Tibial artery (tissue), 4 donors: ENCODE results near the gene DCAF15.

ENCODE experiments used
- DNase-seq, 2 donors: peaks; one replicate each; pipeline ENCODE4 v3.0.0-alpha.2; 2019
- H3K27ac ChIP-seq, 2 donors: fragments of 200-600 bp; sonication (generic) in 1 of 2; 1 replicate in 1 of 2; 2 replicates in 1 of 2; pipeline ENCODE4 v1.5.1; 2018 to 2019; ENCODE audit warnings: mild to moderate bottlenecking in 1 of 2
- H3K27me3 ChIP-seq, 2 donors: fragments of 200-600 bp; sonication (generic) in 1 of 2; one replicate each; pipeline versions ENCODE4 v1.5.1 to v1.6.0; 2016 to 2019
- H3K36me3 ChIP-seq, 3 donors: fragments of 200-600 bp; sonication (generic) in 2 of 3; one replicate each; pipeline ENCODE4 v1.5.1; 2016 to 2019; ENCODE audit warnings: mild to moderate bottlenecking in 2 of 3
- H3K4me1 ChIP-seq, 4 donors: fragments of 200-600 bp; sonication (generic) in 2 of 4; 1 replicate in 3 of 4; 2 replicates in 1 of 4; pipeline ENCODE4 v1.5.1; 2016 to 2019
- H3K4me3 ChIP-seq, 2 donors: fragments of 200-600 bp; sonication (generic) in 1 of 2; 1 replicate in 1 of 2; 2 replicates in 1 of 2; pipeline ENCODE4 v1.5.1; 2018 to 2019; ENCODE audit warnings: mild to moderate bottlenecking in 2 of 2
- H3K9me3 ChIP-seq, 3 donors: fragments of 200-600 bp; sonication (generic) in 1 of 3; one replicate each; pipeline ENCODE4 v1.5.1; 2016 to 2019
- intact Hi-C: fragments of 100-400 bp; cut with DNase I; formaldehyde crosslinking; loops from one replicate; pipeline ENCODE4 v1.15.0; 2023; ENCODE audit warnings: low total_unique reads
- TF ChIP-seq, protein P1 (sequence below), 2 experiments: fragments of 200-600 bp in 1 of 2; fragments of 450-650 bp in 1 of 2; IDR thresholded peaks; one replicate each; pipeline ENCODE4 v1.5.1; 2017 to 2019; ENCODE audit warnings: antibody characterized with exemption in 2 of 2, mild to moderate bottlenecking in 1 of 2, moderate library complexity in 1 of 2

DCAF15 gene, protein sequence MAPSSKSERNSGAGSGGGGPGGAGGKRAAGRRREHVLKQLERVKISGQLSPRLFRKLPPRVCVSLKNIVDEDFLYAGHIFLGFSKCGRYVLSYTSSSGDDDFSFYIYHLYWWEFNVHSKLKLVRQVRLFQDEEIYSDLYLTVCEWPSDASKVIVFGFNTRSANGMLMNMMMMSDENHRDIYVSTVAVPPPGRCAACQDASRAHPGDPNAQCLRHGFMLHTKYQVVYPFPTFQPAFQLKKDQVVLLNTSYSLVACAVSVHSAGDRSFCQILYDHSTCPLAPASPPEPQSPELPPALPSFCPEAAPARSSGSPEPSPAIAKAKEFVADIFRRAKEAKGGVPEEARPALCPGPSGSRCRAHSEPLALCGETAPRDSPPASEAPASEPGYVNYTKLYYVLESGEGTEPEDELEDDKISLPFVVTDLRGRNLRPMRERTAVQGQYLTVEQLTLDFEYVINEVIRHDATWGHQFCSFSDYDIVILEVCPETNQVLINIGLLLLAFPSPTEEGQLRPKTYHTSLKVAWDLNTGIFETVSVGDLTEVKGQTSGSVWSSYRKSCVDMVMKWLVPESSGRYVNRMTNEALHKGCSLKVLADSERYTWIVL

DNA sequence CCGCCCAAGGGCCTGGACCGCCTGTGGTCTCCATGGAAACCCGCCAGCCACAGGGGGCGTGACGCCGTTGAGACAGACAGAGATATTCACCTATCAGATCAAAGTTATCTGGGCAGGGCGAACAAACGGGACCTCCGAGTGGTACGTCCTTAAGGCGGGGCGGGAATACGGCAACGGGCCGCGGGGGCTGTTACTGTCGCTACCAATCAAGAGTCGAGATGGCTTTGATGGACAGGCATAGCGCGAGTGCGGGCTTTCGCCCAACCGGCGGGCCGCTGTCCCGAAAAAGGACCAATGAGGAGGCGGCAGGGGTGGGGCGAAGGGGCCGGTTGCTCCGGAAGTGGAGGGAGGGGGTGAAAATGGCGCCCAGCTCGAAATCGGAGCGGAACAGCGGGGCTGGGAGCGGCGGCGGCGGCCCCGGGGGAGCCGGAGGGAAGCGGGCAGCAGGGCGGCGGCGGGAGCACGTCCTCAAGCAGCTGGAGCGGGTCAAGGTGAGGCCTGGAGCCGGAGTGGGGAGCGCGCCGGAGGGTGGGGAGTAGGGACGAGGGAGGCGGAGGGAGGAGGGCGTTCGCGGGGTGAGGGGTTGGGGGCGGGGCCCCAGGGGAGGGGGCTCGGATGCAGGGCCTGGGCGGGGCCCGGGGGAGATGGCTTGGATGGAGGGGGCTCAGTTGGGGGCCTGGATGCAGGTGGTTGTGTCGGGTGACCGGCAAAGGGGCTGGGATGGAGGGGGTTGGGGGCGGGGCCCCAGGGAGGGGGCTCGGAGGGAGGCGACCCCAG, at the start of gene DCAF15:
Gene DCAF15, plus strand, starts transcription at position 356 of the 777 bp plus-strand sequence. Its CDS starts 4 bp downstream, at position 360.
- Histone ChIP-seq H3K27me3 (no peaks in the 10 kb centered on the region), H3K9me3 (no peaks in the 10 kb centered on the region), H3K4me3 (peak within 1 kb of the TSS; percentile 86 to 96), H3K4me1 (peaks cover 0 to 16% (median 12%) of the 10 kb centered on the region in 4 donors), H3K36me3 (peaks cover 18 to 34% (median 18%) of the 10 kb centered on the region in 3 donors), H3K27ac (peak within 1 kb of the TSS; percentile 81 to 87)
- TF ChIP-seq, protein P1, sequence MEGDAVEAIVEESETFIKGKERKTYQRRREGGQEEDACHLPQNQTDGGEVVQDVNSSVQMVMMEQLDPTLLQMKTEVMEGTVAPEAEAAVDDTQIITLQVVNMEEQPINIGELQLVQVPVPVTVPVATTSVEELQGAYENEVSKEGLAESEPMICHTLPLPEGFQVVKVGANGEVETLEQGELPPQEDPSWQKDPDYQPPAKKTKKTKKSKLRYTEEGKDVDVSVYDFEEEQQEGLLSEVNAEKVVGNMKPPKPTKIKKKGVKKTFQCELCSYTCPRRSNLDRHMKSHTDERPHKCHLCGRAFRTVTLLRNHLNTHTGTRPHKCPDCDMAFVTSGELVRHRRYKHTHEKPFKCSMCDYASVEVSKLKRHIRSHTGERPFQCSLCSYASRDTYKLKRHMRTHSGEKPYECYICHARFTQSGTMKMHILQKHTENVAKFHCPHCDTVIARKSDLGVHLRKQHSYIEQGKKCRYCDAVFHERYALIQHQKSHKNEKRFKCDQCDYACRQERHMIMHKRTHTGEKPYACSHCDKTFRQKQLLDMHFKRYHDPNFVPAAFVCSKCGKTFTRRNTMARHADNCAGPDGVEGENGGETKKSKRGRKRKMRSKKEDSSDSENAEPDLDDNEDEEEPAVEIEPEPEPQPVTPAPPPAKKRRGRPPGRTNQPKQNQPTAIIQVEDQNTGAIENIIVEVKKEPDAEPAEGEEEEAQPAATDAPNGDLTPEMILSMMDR (IDR thresholded peaks at IDR 0.05): no peak
- DNase-seq: peak; percentile 99 to 100
- intact Hi-C loops: no loop called here

DNA sequence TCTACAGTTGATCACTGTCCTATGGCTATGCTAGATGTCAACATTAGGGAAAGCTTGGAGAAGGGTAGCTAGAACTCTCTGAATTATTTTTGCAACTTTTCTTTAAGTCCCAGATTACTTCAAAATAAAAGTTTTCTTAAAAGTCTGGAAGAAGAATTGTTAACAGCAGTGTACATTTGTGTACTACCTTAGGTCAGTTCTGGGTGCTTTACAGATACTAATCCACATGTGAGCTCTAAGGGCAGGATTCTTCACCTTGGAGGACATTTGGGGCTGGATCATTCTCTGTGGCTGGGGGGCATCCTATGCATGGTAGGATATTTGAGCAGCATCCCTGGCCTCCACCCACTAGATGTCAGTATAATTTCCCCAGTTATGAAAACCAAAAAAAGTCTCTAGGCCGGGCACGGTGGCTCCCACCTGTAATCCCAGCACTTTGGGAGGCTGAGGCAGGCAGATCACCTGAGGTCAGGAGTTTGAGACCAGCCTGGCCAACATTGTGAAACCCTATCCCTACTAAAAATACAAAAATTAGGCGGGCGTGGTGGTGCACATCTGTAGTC, 49.2 kb upstream of the DCAF15 start:
- H3K27me3 ChIP-seq: no peaks in the 10 kb centered on the region
- TF ChIP-seq, protein P1 (IDR thresholded peaks at IDR 0.05): no peak
- H3K4me3 ChIP-seq: no peak overlapping the region
- no peaks in the 10 kb centered on the region for H3K36me3 ChIP-seq
- H3K27ac ChIP-seq: no peak overlapping the region
- intact Hi-C loops: no loop called here
- H3K9me3 ChIP-seq: no peaks in the 10 kb centered on the region
- peaks cover 0 to 18% (median 16%) of the 10 kb centered on the region in 4 donors for H3K4me1 ChIP-seq
- DNase-seq: no peak

DNA sequence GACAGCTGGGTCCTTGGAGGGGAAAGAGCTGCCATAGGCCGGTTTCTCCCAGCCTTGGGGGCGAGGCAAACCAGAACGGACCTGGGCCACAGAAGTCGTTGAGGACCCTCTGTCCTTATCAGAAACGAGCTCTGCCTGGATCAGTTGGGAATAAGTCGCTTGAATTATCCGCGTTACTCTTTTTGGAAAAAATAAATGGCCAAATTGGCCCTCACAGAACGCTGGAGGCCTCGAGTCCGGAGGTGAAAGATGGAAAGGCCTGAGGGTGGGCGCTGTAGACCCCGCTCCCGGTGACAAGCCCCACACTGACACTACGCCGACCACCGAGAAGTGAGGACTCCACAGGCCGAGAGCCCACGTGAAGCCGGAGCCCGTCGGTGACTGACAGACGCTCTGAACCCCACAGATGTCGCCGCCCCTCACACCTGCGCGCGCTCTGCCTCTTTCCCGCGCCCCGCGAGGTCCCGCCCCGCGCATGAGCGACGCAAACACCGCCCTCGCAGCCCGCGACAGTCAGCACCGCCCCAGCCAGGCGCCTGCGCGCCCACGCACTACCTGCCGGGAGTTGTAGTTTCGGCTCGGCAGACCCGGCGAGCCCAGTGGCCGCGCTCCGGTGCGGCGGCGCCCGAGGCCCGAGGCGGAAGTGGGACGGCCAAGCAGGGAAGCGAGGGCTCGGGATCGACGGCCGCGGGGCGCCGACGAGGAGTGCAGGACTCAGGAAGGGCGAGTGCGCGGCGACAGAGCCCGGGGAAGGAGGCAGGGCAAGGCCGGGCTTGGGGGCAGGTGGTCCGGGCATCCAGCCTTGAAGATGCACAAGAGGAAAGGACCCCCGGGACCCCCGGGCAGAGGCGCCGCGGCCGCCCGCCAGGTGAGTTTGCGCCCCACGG, 46.4 kb upstream of the DCAF15 start, which contains the start of the genes BRME1 and CC2D1A:
Gene BRME1, minus strand, starts transcription at position 484 of the 887 bp plus-strand sequence. CDS start 1,225 bp downstream, outside the sequence.
Gene CC2D1A, plus strand, starts transcription at position 568 of the 887 bp plus-strand sequence. Its CDS starts 241 bp downstream, at position 809.
- Histone ChIP-seq H3K36me3 (peaks cover 0 to 15% (median 14%) of the 10 kb centered on the region in 3 donors), H3K4me3 (peak within 1 kb of the TSS; percentile 87 to 96), H3K4me1 (peaks cover 0 to 18% (median 16%) of the 10 kb centered on the region in 4 donors), H3K27me3 (no peaks in the 10 kb centered on the region), H3K27ac (peak within 1 kb of the TSS; percentile 79), H3K9me3 (no peaks in the 10 kb centered on the region)
- DNase-seq: peak; percentile 90 to 94
- TF ChIP-seq, protein P1 (IDR thresholded peaks at IDR 0.05): peak in 1 of 2 experiments; percentile 17
- intact Hi-C loops: no loop called here

DNA sequence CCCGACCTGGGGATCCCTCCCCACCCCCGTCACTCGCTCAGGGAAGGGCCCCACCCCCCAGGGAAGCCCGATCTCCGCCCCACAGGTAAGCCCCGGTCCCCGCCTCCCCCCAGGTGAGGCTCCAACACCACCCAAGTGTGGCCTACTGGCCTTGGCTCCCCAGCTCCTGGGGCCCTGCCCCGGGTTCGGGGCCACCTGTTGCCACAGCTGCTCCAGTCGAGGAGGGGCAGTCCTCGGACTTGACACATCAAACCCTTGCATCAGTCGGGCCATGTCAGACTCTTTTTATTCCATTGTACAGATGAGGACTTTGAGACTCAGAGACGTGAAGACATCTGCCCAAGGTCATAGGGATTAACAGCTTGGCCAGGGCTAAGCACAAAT, 45.8 kb upstream of the DCAF15 start:
- H3K4me3 ChIP-seq: peak overlapping the region; percentile 87 to 96
- H3K27ac ChIP-seq: peak overlapping the region; percentile 79
- H3K27me3 ChIP-seq: no peaks in the 10 kb centered on the region
- intact Hi-C loops: no loop called here
- H3K36me3 ChIP-seq: peaks cover 0 to 22% (median 16%) of the 10 kb centered on the region in 3 donors
- TF ChIP-seq, protein P1 (IDR thresholded peaks at IDR 0.05): no peak
- H3K4me1 ChIP-seq: peaks cover 0 to 18% (median 16%) of the 10 kb centered on the region in 4 donors
- no peaks in the 10 kb centered on the region for H3K9me3 ChIP-seq
- DNase-seq: no peak
